ENCODE results near the gene PPFIA4.

The PPFIA4 gene

DNA sequence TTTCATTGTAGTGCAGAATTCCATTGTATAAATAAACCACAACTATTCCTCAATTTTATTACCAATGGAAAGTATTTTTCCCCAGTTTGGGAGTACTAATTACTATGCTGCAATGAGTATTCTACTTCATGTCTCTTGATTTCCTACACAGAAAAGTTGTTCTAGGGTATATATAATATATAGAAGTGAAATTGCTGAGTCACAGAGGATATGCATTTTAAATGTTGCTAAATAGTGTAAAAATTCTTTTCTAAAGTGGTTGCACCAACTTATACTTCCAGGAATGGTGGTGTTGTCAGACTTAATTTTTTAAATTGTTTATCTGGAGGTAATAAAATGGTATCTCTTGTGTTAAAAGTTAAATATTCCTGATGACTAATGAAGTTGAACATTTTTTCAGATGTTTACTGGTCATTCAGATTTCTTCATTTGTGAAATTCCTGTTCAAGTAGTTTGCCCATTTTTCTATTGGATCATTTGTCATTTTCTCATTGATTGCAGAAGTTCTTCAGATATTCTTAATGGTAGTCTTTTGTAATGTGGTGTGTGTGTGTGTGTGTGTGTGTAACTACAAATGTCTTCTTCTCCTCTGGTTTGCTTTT, 78.6 kb downstream of the PPFIA4 start:
- no peak for FAIRE-seq

DNA sequence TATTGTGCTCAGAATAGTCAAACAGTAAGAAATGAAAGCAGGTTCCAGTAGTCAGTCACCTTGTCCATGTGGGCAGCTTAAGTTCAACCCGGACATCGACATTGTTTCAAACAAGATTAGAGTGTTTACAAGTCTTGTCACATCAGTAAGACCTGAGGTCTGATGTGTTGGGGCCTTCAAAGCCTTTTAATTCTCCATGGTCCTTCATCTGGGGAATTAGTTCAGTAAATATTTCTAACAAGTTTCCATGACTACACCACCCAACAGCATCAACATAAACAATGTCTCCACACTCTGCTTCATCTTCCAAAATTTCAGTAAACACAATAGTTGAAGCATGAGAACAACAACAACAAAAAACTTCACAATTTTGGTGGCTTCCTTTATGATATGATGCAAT, 86.2 kb downstream of the PPFIA4 start:
- no peak for FAIRE-seq

DNA sequence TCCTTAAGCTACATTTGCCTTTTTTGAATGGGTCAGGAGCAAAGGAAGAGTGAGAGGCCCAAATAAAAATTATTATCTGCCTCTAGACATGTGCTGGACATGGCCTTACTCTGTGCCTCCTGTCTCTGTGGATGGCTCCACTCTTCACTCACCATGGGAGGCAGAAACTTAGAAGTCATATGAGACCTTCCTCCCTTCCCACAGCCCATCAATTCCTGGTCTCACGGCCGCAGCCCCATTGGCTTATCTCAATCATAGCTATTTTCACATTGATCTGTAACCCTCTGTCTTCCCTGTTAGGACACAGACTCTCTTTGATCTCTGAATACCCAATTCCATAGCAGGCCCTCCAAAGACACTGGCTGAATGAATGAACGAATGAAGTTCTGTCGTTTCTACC, 87.0 kb downstream of the PPFIA4 start:
- FAIRE-seq, result no peak

DNA sequence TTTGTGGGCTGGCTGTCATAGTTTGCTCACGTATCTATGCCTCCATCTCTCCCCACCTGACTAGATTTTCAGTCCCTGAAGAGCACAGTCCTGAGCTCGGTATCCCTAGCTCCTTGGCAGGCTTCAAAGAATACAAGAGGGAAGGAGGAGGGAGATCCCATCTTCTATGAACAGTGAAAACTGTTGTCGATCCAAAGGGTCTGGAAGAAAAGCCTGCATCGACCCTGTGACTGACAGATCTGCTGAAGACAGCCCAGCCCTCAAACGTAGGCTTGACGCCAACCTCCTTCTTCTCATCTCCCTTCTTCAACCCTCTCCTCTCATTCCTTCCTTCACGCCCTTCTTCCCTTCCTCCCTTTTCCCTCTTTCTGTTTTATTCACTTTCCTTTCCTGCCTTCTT, 87.9 kb downstream of the PPFIA4 start:
- FAIRE-seq, result no peak

DNA sequence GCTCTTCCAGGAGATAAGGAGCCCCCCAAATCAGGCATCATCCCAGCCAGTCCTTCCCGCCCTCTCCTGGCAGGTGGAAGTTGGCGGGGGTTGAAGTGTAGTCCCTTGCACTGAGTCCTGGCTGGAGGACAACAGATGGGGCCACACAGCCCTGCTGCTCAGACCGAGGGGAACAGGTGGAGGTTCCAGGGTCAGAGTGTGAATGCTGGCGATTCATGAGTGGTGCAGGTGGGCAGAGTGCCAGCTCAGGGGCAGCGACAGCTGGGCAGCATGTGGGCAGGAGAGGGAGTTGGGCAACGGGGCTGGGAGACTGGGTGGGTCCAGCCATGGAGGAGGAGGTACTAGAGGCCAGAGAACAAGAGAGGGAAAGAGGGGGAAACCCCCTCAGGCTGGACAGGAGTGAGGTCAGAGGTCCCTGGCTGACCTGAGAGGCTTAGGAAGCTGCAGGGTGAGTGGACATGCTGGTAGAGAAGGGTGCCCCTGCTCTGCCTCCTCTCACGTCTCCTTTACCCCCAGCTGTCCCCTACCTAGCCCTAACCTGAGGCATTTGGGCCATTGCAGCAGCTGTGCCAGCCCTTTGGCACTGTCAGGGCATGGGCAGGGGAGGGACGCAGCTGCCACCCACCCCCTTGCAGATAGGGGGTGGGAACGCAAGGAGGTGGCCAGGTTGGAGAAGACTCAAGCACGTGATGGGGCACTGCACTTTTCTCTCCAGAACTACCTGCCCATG, 90.0 kb downstream of the PPFIA4 start:
- no peak for FAIRE-seq

DNA sequence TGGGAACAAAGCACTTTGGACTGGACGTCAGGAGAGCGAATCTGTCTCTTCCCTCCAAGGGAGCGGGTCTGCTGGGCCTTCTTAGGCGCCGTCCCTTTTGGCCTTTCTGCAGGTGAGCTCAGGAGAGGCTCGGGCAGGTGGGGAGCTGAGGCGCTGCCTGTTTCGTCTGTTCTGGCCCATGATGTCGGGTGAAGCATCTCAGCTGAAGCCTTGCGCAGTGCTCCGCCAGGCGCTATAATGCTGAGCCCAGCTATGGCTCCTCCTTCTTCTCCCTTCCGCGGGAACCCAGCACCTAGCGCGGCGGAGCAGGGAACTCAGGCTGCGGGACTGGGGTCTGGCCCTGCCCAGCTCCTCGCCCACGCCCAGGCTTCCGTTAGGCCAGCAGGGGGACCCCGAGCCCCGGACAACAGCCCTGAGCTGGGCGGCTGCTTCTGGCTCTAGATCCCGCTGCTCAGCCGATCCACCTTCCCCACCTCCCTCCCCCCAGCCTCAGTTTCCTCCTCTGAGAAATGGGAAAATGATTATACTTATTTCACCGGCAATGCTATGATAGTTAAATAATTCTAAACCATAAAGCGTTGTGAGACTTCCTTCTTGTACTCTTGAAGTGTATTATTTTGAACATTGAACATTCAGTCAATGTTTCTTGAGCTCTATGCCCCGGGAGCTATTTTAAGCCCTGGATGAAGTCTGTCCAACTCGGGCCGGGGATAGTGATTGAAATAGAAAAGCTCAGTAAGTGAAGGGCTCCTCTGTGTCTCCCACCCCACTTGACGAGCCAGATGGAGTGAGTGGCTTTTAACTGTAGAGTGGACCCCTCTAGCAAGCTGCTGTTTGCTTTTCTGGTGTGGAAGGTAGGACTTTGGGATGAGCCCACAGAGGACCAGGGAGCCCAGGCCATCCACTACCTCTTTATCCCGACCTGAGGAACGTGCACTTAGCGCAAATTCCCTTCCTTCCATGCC, 91.6 kb downstream of the PPFIA4 start:
- peak; percentile 69 for FAIRE-seq

DNA sequence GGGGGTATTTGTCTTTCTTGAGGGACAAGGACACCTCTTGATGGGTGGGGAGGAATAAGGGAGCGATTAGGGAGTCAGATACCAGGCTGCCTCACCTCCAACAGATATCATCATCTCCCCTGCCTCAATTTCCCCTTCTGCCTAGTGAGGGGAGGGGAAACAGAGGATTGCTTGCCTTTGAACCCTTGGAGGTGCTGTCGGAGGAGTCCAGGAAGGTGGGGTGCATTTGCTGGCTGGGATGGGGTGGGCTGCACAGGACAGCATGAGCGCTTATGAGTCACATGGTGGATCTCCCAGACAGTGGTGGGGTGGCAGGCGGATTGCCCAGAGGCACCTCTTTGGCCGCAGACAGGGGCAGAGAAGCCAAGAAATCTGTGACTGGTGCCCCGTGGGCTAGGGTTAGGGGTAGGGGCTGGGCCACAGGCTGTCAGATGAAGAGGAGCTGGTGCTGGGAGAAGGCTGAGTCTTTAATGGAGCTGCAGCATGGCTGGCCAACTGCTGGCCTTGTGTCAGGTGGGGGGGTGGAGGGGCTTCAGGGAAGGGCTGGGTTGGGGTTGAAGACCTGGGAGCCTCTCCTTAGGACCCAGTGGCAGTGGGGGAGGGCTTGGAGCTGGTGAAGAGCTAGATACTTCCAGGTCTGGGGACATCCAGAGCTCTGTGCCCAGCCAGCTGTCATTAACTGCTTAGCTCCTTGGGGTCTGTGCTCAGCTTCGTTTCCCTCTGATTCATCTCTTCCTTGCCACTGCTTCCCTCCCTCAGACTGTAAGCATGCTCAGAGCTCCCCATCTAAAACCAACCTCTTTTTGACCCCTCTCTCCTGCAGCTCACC, 94.2 kb downstream of the PPFIA4 start:
- FAIRE-seq, result no peak

DNA sequence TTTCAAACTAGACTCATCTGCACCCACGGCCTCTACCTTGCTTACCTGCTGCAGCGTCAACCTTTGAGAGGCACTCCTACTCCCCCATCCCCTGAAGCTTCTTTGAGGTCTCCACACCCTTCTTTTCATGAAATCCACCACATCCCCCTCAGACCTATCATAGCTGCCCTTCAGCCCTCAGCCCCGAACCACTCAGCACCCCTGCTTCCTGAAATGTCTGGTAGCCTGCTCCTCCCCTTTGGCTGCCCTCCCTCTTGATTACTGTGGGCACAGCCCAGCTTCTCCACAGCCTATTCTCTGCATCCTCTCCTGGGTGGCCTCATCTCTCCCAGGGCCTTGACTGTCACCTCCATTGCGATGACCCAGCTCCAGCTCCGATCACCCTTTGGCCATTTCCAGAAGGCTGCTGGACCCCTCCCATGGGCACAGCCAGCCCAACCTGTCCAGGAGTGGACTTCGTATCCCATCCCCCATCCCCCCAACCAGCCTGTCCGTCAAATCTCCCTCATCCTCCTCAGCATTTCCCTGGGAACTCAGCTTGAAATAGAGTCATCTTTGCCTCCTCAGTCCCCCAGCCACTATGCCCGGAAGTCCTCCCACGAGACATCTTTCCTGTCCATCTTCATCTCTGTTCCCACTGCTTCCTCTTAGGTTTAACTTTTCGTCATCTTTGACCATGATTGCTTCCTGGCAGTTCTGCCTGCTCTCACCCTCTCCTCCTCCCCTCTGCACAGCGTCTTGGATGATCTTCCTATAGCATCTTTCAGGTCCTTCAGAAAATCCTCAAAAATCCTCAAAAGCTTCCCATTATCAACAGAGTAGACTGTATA, 95.1 kb downstream of the PPFIA4 start:
- no peak for FAIRE-seq

DNA sequence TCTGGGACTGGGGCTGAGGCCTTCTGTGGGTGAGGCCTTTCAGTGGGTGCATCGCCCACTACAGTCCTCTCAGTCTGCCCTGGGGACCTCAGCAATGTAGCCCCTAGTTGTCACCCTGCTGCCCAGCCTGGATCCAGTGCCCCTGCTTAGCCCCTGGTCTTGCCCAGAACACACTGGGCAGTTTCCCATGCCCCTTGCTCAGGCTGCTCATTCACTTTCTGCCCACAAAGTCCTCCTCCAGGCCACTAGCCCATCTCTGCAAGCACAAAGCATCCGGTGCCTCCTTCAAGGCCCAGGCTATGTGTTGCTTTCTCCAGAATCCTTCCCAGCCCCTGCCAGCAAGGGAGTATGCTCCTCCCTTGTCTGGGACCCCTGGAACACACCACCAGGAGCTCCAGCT, 95.9 kb downstream of the PPFIA4 start:
- no peak for FAIRE-seq

DNA sequence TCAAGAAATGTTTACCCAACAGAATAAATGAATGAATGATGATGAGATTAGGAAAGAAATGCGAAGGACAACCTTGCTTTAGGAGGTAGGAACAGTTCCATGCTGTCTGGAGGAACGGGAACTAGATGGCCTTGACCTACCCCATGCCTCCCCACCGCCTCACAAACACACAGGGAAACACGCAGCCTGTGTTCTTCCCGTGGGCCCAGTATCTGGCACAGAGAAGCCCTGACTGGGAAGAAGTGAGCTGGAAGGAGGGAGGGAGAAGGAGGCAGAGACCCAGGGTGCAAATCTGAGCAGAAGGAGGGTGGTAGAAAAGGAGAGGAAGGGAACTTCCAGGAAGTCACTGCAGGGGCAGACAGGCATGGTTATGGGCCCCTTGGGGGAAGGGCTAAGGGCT, 97.7 kb downstream of the PPFIA4 start:
- FAIRE-seq, result no peak

DNA sequence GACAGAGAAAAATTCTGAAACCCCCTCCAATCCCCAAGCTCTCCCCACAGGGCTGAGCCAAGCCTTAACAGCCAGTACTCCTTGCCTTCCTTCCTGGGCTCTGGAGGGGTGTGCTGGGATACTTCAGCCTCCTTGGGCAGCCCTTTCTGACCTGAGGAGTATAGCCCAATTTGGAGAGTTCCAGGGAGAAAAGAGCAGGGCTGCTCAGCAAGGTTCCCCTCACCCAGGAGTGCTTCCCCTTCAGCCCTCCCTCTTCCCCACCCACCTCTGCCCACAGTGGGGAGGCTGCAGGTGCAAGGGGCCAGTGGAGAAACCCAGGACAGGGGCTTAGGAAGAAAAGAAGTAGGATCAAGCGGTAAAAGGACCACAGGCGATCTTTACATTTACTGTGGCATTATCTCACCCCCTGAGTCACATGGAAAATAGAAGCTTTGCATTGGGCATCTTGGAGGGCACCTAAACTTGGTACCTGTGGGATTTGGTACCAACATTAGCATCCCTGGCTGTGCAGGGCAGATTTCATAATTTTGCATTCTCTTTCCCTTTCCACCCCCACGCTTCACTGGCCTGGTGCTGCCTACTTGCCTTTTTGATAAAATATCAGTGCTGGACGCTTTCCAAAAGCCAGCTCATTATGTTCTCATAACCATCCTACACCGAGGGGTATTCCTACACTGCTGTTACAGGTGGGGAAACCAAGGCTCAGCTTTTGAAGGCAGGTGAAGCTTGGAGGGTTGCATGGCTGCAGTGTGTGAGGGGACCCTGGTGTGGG, 98.4 kb downstream of the PPFIA4 start:
- no peak for FAIRE-seq

DNA sequence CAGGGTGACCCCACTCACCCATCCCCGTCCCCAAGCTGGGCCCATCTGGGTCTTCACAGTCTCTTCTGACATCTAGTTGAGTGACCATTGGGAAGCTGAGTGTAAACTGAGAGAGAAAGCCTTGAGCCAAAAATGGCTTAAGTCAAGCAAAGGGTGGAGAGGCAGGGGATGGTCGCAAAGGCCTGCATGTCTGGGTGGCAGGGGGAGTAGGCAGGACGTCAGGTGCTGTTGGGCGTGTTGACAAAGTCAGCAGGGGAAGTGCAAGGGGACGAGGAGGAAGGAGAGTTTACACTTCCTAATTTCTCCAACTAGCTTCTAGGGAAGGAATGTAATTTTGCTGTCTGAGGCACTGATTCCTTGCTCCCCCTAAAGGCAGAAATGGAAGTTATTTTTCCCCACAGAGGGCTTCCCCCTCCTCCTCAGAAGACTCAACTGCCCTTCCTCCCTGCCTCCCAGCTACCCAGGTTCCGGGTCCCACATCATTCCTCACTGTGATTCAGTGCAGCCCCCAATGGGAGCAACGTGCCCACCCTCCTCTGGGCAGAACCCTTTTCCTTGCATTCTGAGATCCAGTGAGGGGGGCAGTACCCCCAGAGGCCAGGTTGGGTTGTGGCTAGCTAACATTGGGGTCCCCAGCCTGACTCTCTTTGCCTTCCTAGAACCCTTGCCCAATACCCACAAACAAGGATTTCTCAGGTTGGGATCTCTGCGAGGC, 100.0 kb downstream of the PPFIA4 start:
- peak; percentile 39 for FAIRE-seq

DNA sequence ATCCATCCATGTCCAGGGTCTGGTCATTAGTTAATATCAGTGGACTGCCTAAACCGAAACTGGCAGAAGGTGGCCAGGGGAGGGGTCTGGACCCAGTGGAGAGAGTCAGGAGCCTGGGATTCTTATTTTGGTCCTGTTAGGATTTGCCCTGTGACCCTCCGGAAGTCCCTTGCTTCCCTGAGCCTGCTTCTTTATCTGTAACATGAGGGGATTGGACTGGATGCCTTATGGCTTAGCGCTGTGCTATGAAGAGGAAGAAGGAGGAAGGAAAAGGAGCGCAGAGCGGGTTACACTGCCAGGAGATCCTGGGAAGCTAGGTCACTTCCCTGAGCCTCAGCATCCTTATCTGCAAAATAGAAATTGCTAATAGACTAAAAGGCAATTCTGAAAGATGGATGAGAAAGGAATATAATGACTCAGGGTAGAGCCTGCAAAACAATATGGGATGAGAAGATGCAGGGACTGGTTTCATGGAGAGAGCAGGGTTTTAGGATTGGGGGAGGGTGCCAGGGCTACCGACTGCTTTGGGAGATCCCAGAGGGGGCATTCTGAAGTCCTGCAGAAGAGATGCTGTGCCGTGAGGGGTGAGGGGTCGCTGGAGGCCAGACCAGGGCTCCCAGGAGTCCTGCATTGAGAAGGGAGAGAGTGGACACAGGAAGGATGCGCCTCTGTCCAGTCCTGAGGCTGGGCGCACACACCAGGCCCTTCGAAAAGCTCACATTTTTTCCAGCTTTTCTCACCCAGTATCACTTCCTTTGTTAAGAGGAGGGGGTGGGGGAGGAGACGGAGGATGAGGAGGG, 100.8 kb downstream of the PPFIA4 start:
- no peak for FAIRE-seq

DNA sequence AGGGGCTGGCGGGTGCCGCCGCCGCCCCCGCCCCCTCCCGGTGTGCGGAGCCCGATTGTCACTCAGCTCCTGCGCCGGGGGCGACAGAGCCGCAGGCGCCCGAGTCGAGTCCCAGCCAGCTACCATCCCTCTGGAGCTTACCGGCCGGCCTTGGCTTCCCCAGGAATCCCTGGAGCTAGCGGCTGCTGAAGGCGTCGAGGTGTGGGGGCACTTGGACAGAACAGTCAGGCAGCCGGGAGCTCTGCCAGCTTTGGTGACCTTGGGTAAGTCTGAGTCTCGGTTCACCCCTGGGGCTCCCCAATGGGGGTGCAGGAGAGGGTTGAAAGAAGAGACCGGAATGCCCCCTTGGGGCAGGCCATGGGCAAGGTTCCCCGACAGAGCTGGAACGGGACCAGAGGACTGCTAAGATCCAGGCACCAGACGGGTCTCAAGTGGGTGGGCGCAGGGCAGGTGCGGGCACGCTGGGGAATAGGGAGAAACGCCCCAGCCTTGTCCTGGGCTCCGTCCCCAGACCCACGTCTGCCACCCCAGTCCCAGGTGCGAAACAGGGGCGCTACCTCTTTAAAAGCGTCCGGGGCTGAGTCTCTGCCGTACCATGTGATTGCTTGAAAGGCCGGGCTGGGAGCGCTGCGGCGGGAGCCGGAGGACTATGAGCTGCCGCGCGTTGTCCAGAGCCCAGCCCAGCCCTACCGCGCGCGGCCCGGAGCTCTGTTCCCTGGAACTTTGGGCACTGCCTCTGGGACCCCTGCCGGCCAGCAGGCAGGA, 101.6 kb downstream of the PPFIA4 start, which contains the start of gene ADORA1:
ADORA1 (plus strand) TSS at position 61 of the 765 bp plus-strand sequence. CDS start 1,116 bp downstream, outside the sequence.
- FAIRE-seq, result no peak

DNA sequence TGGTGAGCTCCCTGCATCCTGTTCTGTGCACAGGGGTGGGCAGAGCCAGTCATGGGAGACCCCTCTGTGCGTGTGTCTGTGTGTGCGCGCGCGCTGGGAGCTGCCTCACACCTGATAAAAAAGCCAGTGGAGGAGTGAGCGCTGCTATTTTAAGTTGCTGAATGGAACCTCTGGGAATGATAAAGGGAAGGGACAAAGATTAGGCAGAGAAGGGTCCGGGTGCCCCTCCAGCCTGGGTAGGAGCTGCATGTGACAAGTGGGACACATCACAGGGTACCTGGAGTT, 102.1 kb downstream of the PPFIA4 start:
- no peak for FAIRE-seq
